Vein endothelial cell (primary cell): ENCODE measurements around the gene ZSCAN2. TPM values are rescaled to one million over a fixed set of nuclear protein-coding genes. Genes with fewer than 3 reads are reported as not detected.

Source experiments
- total RNA-seq: library from RNA; depleted of rRNA; stranded (reverse); fragments of >200 nt; gene quantifications from 2 replicates; pipeline ENCODE4 v1.2.3, GENCODE V29; 2012

The ZSCAN2 gene
- 13.4 and 14.5 TPM in 2 replicates for total RNA-seq

GRCh38 chr15:84600687-84601554, at the start of gene ZSCAN2:
ZSCAN2 (plus strand) TSS chr15:84601009; CDS start chr15:84603928, 2,919 bp downstream.

DNA sequence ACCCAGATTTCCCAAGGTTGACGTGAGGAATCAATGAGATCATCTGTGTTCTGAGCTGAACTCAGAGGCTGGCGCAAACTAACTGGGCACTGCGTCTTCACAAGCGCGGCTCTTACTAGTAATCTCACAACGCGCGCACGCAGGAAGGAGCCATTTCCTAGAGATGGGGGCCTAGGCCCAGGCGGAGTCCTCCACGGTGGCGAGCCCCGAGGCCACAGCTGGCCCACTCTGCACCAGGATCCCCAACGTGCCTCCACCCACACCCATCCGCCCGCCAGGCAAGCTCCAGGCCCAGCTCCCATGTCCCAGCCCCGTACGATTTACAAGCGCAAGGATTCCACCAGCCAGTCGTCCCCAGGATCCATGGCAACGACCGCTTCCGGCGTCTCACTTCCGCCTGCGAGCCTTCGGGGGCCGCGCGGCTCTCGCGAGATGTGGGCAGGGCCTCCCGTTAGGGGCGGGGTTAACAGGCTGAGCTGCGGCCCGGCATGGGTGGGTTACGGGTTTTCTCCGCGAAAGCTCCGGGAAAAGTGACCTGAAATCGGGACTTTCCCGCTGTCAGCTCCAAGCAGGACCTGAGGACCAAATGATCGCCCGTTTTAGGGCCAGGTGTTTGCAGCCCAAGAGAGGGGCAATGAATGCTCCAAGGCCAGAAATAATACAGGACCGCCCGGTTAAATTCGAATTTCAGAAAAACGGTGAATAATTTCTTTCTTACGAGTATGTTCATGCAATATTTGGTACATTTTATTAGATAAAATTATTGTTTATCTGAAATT, 53.3 kb downstream of the ZSCAN2 start, which contains the start of gene WDR73:
Gene WDR73, minus strand, starts transcription at position 374 of the 779 bp plus-strand sequence. Its CDS starts 9 bp downstream, at position 365.

DNA sequence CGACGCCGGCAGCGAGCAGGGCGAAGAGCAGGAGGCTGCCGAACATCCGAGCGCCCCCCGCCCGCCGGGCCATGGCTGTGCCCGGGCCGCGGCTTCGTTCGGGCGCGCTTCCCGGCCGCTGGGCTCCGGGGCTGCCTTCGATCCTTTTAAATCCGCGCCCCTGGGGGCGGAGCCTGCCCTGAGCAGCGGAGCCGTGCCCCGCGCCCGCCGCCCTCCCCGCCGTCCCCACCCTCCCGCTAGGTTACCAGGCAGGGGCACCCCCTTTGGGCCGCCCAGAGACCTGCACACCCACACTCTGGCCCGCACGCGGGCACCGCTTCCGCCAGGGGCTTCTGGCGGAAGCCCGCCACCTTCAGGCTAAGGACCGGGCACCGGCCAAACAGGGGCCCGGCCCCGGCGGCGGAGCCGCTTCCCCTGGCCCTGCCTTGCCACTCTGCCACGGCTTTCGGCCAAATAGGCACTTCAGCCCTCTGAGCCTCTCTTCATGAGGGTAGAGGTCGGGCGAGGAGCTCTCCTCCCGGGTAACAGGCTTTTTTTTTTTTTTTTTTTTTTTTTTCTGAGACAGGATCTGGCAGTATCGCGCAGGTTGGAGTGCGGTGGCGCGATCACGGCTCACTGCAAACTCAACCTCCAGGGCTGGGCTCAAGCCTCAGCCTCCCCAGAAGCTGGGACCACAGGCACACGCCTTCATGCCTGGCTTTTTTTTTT, 57.4 kb downstream of the ZSCAN2 start, which contains the start of gene NMB:
Gene NMB, minus strand, starts transcription at position 120 of the 708 bp plus-strand sequence. Its CDS starts 47 bp downstream, at position 73.

Other genes starting within 250 kb of the ZSCAN2 start
- gene WDR73, start 53.3 kb downstream of the ZSCAN2 start, total RNA-seq, result 28.7 and 29.3 TPM in 2 replicates
- gene NMB, start 57.2 kb downstream of the ZSCAN2 start, total RNA-seq, result 4.6 and 6.0 TPM in 2 replicates
- 176 and 196 TPM in 2 replicates for gene SEC11A, start 115.1 kb downstream of the ZSCAN2 start, total RNA-seq
- gene ZNF592, start 147.6 kb downstream of the ZSCAN2 start, total RNA-seq, result 16.2 and 18.0 TPM in 2 replicates
- gene ALPK3, start 216.3 kb downstream of the ZSCAN2 start, total RNA-seq, result 69.8 and 95.4 TPM in 2 replicates